Skeletal muscle tissue (tissue), 4 donors: ENCODE results near the gene UTP25. TPM values are rescaled to one million over a fixed set of nuclear protein-coding genes. Genes with fewer than 3 reads are reported as not detected.
A peak's percentile ranks its signal among the peaks of the same experiment; 100 is the strongest.

Experiments
- H3K27ac ChIP-seq: one replicate; pipeline ENCODE4 v1.7.0; 2013; ENCODE audit warnings: mild to moderate bottlenecking, low read depth, low read length, inconsistent platforms
- H3K27me3 ChIP-seq, 3 donors: one replicate each; pipeline ENCODE4 v1.7.0; 2013; ENCODE audit warnings: low read length in 3 of 3; ENCODE audit not compliant: control insufficient read depth in 3 of 3, insufficient read depth in 3 of 3
- H3K36me3 ChIP-seq, 3 donors: one replicate each; pipeline ENCODE4 v1.7.0; 2013; ENCODE audit warnings: low read length in 3 of 3; ENCODE audit not compliant: control insufficient read depth in 3 of 3, insufficient read depth in 3 of 3
- H3K4me1 ChIP-seq, 3 donors: one replicate each; pipeline ENCODE4 v1.7.0; 2013; ENCODE audit warnings: low read length in 3 of 3, mild to moderate bottlenecking in 3 of 3; ENCODE audit not compliant: control insufficient read depth in 3 of 3, insufficient read depth in 3 of 3
- H3K4me3 ChIP-seq, 3 donors: one replicate each; pipeline ENCODE4 v1.7.0; 2013; ENCODE audit warnings: low read length in 3 of 3
- H3K9ac ChIP-seq, 3 donors: one replicate each; pipeline ENCODE4 v1.7.0; 2013; ENCODE audit warnings: low read length in 3 of 3, mild to moderate bottlenecking in 3 of 3, moderate library complexity in 2 of 3, low read depth in 1 of 3
- H3K9me3 ChIP-seq, 3 donors: one replicate each; pipeline ENCODE4 v1.7.0; 2013; ENCODE audit warnings: low read length in 3 of 3; ENCODE audit not compliant: control insufficient read depth in 3 of 3
- total RNA-seq: library from RNA; depleted of rRNA; stranded (reverse); fragments of >200 nt; gene quantifications from one replicate; pipeline ENCODE4 v1.2.3, GENCODE V29; 2014
- donor health status: Osteomylitis.

The UTP25 gene
- total RNA-seq, 1 donor from 2014 or later: 4.7 TPM

DNA sequence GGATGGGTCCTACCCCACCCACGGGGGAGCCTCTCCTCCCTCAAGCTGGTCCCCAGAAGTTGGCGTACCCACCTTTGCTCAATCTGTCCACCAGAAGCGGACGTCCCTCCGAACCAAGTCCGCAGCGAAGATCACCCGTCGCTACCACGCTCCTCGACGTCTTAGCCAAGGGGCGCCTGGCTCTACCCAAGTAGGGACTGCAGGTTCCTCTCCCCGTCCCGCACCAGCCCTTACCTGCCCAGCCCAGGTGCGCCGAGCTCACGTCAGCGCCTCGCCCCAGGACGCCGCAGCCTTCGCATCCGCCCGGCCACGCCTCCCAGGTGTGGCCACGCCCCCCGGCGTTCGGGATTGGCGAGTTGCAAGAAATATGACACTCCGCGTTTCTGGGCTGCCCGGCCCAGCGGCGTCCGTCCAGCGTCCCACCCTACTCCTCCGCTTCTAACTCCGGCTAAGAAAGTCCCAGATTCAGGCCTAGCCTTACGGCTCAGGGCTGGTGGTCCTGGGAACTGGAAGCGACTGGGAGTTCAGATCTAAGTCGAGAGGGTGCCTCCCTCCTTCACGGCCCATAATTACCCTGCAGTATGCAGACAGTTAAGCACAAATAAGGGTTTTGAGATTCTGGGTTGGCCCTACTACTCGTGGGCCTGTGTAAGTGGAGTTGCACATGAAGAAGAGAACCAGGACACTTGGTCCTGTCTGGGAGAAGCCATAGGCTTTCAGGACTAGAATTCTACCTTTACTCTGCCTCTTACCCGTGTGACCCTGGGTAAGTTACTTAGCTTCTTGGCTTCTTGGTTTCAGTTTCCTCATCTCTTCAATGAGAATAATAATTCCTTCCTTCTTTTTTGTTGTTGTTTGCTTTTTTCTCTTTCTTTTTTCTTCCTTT is 21.7 kb upstream of the UTP25 start, which contains the start of gene IRF6:
Gene IRF6 (minus strand): TSS at position 268 of the 886 bp plus-strand sequence. CDS start 4,729 bp downstream, outside the sequence.
- Histone ChIP-seq H3K9ac (no peak within 1 kb of the TSS), H3K27ac (no peak within 1 kb of the TSS), H3K36me3 (no peaks in the 10 kb centered on the region), H3K4me1 (peaks cover 8 to 16% (median 12%) of the 10 kb centered on the region in 3 donors), H3K27me3 (peaks cover 0 to 16% (median 5%) of the 10 kb centered on the region in 3 donors), H3K9me3 (no peaks in the 10 kb centered on the region), H3K4me3 (peak within 1 kb of the TSS in 2 of 3 donors; percentile 51)

DNA sequence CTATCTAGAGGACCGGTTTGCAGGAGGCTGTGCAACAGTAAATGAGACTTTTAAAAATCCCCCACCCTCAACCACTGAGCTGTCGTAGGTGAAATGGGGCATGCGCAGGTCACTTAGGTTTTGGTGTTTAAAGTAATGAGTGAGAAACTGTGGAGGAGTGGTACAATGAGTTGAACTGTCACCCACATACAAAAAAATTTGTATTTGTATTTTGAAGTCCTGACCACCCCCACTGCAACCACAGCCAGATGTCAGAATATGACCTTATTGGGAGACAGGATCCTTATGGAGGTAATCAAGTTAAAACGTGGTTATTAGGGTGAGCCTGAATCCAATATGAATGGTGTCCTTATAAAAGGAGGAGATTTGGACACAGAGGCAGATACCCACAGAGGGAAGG is 20.3 kb upstream of the UTP25 start:
- Histone ChIP-seq H3K9ac (no peak overlapping the region), H3K4me3 (no peak overlapping the region), H3K36me3 (no peaks in the 10 kb centered on the region), H3K27me3 (peaks cover 0 to 19% (median 5%) of the 10 kb centered on the region in 3 donors), H3K27ac (no peak overlapping the region), H3K9me3 (no peaks in the 10 kb centered on the region), H3K4me1 (peaks cover 0 to 6% (median 3%) of the 10 kb centered on the region in 3 donors)

DNA sequence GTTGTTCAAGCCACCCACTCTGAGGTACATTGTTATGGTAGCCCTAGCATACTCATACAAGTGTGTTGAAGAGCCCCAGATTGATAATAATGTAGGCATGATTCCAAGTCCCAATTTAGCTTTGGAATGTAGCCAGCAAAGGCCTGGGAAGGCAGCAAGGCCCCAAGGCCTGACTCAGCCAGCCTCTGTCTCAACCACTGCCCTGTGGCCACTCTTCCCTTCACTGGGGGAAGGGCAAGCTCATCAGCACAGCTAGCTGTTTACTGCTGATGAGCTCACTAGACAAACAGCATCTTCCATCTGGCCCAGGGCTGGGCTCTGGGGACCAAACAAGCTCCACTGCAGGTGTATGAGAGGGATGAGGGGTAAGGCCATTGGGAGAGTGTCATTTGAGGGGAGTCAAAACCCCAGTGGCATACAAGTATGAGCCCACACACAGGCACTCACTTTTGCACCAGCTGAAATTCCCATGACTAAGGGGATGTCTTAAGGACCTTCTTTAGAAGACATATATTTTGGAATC is 19.7 kb upstream of the UTP25 start:
- no peak overlapping the region for H3K4me3 ChIP-seq
- H3K9ac ChIP-seq: no peak overlapping the region
- no peaks in the 10 kb centered on the region for H3K36me3 ChIP-seq
- H3K27ac ChIP-seq: no peak overlapping the region
- H3K27me3 ChIP-seq: peaks cover 0 to 19% (median 5%) of the 10 kb centered on the region in 3 donors
- no peaks in the 10 kb centered on the region for H3K9me3 ChIP-seq
- H3K4me1 ChIP-seq: peaks cover 0 to 6% (median 3%) of the 10 kb centered on the region in 3 donors

DNA sequence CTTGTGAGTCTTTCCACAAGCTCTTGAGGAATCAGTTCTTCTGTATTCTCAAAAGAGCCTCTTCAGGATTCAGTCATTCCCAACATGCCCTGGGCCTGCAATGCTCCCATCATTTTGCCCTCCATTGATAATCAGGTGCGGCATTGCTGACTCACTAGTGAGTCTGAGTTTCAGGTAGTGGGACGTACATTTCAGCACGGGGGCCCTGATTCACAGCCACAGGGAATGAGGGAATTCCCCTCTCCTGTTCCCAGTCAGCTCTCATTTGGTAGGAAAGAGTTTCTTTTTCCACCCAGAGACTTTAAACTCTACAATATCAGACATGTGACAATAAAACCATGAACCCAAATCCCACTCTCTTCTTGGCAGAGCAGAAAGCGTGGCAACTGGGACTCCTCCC is 18.2 kb upstream of the UTP25 start:
- Histone ChIP-seq H3K4me1 (peaks cover 0 to 6% (median 3%) of the 10 kb centered on the region in 3 donors), H3K9me3 (no peaks in the 10 kb centered on the region), H3K27ac (no peak overlapping the region), H3K9ac (no peak overlapping the region), H3K36me3 (no peaks in the 10 kb centered on the region), H3K27me3 (peaks cover 0 to 17% (median 5%) of the 10 kb centered on the region in 3 donors), H3K4me3 (no peak overlapping the region)

DNA sequence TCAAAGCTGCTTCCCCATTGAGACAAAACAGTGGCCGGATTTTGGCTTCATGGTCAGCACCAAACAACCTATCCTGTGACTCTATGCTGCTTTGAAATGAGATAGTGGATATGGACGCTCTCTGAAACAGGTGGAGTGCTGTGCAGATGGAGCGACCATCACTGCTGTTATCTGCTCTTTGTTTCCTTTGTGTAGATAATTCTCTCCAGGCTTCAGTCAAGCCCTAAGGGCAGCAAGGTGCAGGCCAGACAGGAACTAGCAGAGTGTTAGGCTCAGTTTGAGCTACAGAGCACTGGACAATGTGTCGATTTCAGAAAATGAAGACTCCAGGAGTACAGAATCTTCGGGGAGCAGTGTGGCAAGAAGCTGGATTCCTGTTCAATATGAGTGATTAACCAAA is 17.0 kb upstream of the UTP25 start:
- no peak overlapping the region for H3K9ac ChIP-seq
- no peak overlapping the region for H3K4me3 ChIP-seq
- no peak overlapping the region for H3K27ac ChIP-seq
- H3K27me3 ChIP-seq: peaks cover 0 to 7% (median 3%) of the 10 kb centered on the region in 3 donors
- no peaks in the 10 kb centered on the region for H3K36me3 ChIP-seq
- H3K4me1 ChIP-seq: peaks cover 0 to 4% (median 3%) of the 10 kb centered on the region in 3 donors
- H3K9me3 ChIP-seq: no peaks in the 10 kb centered on the region

DNA sequence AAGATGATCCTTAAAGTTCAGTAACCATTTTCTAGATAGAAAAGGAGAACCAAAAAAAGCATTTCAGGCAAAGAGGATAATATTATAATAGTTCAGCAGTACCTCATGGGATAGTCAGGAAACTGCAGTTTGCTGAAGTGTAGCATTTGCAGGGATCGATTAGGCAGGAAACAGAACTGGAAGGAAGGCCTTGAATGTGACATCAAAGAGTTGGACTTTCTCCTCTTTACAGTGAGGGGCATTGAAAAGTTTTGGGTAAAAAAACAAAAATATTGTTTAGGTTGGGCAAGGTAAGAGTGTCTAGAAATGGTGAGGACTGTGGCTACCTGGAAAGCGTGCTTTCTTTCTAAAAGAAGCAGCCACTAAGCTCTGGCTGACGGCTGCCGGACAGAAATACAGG is 13.9 kb upstream of the UTP25 start:
- Histone ChIP-seq H3K36me3 (no peaks in the 10 kb centered on the region), H3K4me3 (no peak overlapping the region), H3K9ac (no peak overlapping the region), H3K4me1 (no peaks in the 10 kb centered on the region), H3K27me3 (peaks cover 6 to 10% (median 8%) of the 10 kb centered on the region in 3 donors), H3K27ac (no peak overlapping the region), H3K9me3 (no peaks in the 10 kb centered on the region)

DNA sequence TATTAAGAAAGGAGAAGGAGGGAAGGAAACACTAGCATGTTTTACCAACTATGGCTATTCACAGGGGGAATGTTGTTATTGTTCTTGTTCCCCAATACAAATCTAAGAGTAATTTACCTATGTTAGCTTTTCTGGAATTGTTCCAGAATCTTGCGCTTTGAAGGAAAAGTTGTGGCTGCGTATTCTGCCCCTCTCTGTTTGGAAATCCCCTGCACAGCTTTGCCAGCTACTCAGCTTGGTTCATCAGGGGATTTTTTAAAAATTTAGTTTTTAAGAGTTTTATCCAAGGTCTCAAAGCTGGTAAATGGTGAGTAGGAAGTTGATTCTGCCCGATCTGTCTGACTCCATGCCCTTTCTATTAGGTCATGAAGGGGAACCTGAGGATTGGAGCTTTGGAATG is 12.3 kb upstream of the UTP25 start:
- Histone ChIP-seq H3K9ac (no peak overlapping the region), H3K4me1 (no peaks in the 10 kb centered on the region), H3K4me3 (no peak overlapping the region), H3K27ac (no peak overlapping the region), H3K27me3 (peaks cover 8 to 11% (median 10%) of the 10 kb centered on the region in 3 donors), H3K36me3 (no peaks in the 10 kb centered on the region), H3K9me3 (no peaks in the 10 kb centered on the region)

DNA sequence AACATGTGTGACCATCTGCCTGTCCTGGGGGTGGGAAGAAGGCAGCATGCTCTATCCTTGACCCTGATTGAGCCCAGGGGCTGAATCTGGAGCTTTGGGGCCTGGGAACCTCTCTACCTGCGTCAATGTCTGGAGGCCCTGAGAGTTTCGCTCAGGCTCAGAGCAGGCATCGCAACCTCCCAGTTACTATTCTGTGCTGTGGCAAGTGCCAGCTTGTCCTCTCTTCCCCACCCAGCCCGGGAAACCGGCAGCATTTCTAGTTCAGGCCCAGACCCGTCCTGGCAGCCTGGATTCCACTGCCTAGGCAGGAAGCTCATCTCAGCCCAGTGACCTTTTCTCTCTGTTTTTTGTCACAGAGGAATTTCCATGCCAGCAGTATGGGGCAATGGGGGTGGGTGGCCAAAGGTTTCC is 11.8 kb upstream of the UTP25 start:
- Histone ChIP-seq H3K9me3 (no peaks in the 10 kb centered on the region), H3K4me1 (no peaks in the 10 kb centered on the region), H3K27ac (no peak overlapping the region), H3K36me3 (no peaks in the 10 kb centered on the region), H3K9ac (no peak overlapping the region), H3K4me3 (no peak overlapping the region), H3K27me3 (peaks cover 8 to 11% (median 10%) of the 10 kb centered on the region in 3 donors)

DNA sequence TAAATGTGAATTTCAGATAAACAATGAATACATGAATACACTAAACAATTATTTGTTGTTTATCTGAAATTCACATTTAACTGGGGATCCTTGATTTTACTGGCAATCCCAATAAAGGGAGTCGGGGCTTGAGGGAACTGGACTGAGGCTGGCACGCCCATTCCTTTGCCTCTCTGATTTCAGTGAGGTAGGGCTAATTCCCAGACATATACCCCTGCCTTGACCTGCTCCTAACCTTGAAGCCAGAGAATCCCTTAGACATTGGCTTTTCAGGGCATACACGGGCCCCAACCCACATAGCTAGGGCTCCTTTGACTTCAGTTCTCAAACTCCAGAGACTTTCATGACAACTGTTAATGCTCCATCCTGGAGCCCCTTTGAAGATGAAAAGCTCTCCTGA is 10.8 kb upstream of the UTP25 start:
- H3K4me3 ChIP-seq: no peak overlapping the region
- peaks cover 8 to 11% (median 9%) of the 10 kb centered on the region in 3 donors for H3K27me3 ChIP-seq
- H3K4me1 ChIP-seq: no peaks in the 10 kb centered on the region
- no peak overlapping the region for H3K27ac ChIP-seq
- H3K36me3 ChIP-seq: no peaks in the 10 kb centered on the region
- H3K9me3 ChIP-seq: no peaks in the 10 kb centered on the region
- no peak overlapping the region for H3K9ac ChIP-seq

DNA sequence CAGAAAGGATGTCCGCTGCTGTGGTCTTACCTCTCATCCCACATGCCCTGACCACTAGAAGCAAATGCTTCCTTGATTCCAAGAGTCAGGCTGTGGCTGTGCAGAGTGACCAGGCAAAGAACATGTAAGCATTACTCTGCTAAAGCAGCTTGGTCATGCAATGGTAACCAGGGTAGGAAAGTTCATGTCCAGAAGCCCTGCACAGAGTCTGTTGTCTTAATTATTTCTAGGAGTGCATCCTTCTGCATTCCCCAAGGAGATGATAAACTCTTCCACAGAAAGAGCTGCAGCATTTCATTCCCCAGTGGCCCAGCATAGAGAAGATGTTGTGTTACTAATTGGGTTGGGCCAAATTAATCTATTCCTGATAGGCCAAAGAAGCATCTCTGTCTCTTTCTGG is 10.1 kb upstream of the UTP25 start:
- Histone ChIP-seq H3K27me3 (peaks cover 7 to 11% (median 8%) of the 10 kb centered on the region in 3 donors), H3K36me3 (no peaks in the 10 kb centered on the region), H3K9me3 (no peaks in the 10 kb centered on the region), H3K4me1 (no peaks in the 10 kb centered on the region), H3K9ac (no peak overlapping the region), H3K4me3 (no peak overlapping the region), H3K27ac (no peak overlapping the region)
